K562 (cell line): ENCODE data around the gene GCDH.

ENCODE experiments used
- CC2D1A ChIP-seq: fragments of 450-650 bp; IDR thresholded peaks from 2 replicates; pipeline ENCODE4 v1.6.1; 2017; ENCODE audit warnings: mild to moderate bottlenecking
- COPS2 ChIP-seq: fragments of 450-650 bp; conservative IDR thresholded peaks from 2 replicates; pipeline ENCODE4 v1.6.1; 2016; ENCODE audit warnings: mild to moderate bottlenecking, moderate library complexity
- CTCF ChIP-seq, 3 experiments: IDR thresholded peaks in 2 of 3; conservative IDR thresholded peaks in 1 of 3; 2 replicates each; pipeline ENCODE4 v1.5.1; 2011 to 2012; ENCODE audit warnings: low read length in 3 of 3, mild to moderate bottlenecking in 3 of 3, control low read depth in 2 of 3, improper control_type of control experiment in 1 of 3, inconsistent platforms in 1 of 3, low read depth in 1 of 3, mixed read lengths in 1 of 3, moderate library complexity in 1 of 3; ENCODE audit not compliant: insufficient read depth in 2 of 3
- EP300 ChIP-seq: IDR thresholded peaks from 2 replicates; pipeline ENCODE4 v1.6.1; 2012; ENCODE audit warnings: low read length, improper control_type of control experiment
- HDGF ChIP-seq: fragments of 450-650 bp; IDR thresholded peaks from 2 replicates; pipeline ENCODE4 v1.6.1; 2016
- REST ChIP-seq, 2 experiments: fragments of 450-650 bp; formaldehyde crosslinking in 1 of 2; IDR thresholded peaks; 2 replicates each; pipeline versions ENCODE4 v1.4.0 to v1.6.1; 2014 to 2020; ENCODE audit warnings: mild to moderate bottlenecking in 2 of 2, borderline replicate concordance in 1 of 2, low read depth in 1 of 2
- ZBTB26 ChIP-seq: fragments of 450-650 bp; formaldehyde crosslinking; IDR thresholded peaks from 2 replicates; pipeline ENCODE4 v1.4.0; 2022; ENCODE audit warnings: missing genetic modification characterization
- ZKSCAN3 ChIP-seq: fragments of 250-450 bp; sonication (Bioruptor Pico); IDR thresholded peaks from 2 replicates; pipeline ENCODE4 v1.4.0; 2020
- ZNF133 ChIP-seq: fragments of 250-450 bp; sonication (Bioruptor Pico); IDR thresholded peaks from 2 replicates; pipeline ENCODE4 v1.4.0; 2020; ENCODE audit warnings: mild to moderate bottlenecking

DNA sequence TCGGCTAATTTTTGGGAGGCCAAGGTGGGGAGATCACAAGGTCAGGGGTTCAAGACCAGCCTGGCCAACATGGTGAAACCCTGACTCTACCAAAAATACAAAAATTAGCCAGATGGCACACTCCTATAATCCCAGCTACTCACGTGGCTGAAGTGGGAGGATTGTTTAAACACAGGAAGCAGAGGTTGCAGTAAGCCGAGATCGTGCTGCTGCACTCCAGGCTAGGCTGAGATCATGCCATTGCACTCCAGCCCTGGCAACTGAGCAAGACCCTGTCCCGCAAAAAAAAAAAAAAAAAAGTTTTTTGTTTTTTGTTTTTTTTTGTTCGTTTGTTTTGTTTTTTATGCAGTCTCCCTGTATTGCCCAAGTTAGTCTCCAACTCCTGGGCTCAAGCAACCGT is 31.4 kb upstream of the GCDH start:
- no peak for TF ChIP-seq CC2D1A
- no peak for TF ChIP-seq ZNF133
- no peak for TF ChIP-seq ZKSCAN3
- no peak for TF ChIP-seq HDGF
- TF ChIP-seq CTCF (IDR thresholded peaks at IDR 0.05 in 2 of 3, conservative IDR thresholded peaks at IDR 0.05 in 1 of 3; ENCODE audit: insufficient read depth in 2 of 3, low read depth in 1 of 3, low read length in 3 of 3): no peak
- no peak for TF ChIP-seq REST (IDR thresholded peaks at IDR 0.05; ENCODE audit: borderline replicate concordance)
- TF ChIP-seq REST (CRISPR knock-in tag; IDR thresholded peaks at IDR 0.05; ENCODE audit: low read depth): no peak
- TF ChIP-seq EP300: no peak
- TF ChIP-seq COPS2: no peak
- no peak for TF ChIP-seq ZBTB26 (CRISPR knock-in tag)
